GM12878 (cell line): ENCODE data around the gene MED13L. TPM values are rescaled to one million over a fixed set of nuclear protein-coding genes. Genes with fewer than 3 reads are reported as not detected.

Experiments
- ATAC-seq: fragments of 200-7000 bp; cut with Tn5 transposase; 3 replicates; pipeline ENCODE4 v1.9.1; 2020; ENCODE audit warnings: mild to moderate bottlenecking, moderate library complexity
- BruUV-seq: library from RNA; stranded (reverse); fragments of 400-500 nt; replicated peaks from 2 replicates; lab custom pipeline; 2021; lab: Mats Ljungman, UMichigan
- CTCF ChIA-PET: fragments of 300-600 bp; sonication (Branson Sonifier 250); formaldehyde crosslinking; extraction: SDS; loops from one replicate; lab custom pipeline; 2021; ENCODE audit warnings: inconsistent platforms; lab: Yijun Ruan, JAX
- POLR2A ChIA-PET: fragments of 350-600 bp; formaldehyde crosslinking; extraction: SDS; loops from one replicate; lab custom pipeline; 2021; ENCODE audit warnings: inconsistent platforms; lab: Charles Lee
- RAD21 ChIA-PET: fragments of 300-600 bp; sonication (Branson Sonifier 250); formaldehyde crosslinking; loops from one replicate; lab custom pipeline; 2023; ENCODE audit warnings: antibody characterized with exemption; ENCODE audit not compliant: unreplicated experiment; lab: Charles Lee
- SMC1A ChIA-PET: fragments of 300-600 bp; sonication (Branson Sonifier 250); formaldehyde crosslinking; loops from one replicate; lab custom pipeline; 2023; ENCODE audit not compliant: unreplicated experiment, uncharacterized antibody; lab: Charles Lee
- DNase-seq: peaks from one replicate; pipeline ENCODE4 v3.0.0-alpha.2; 2011; ENCODE audit warnings: low read depth, low spot score
- FAIRE-seq: peaks from 3 replicates; lab custom pipeline; 2011; peaks lifted over from hg19 to GRCh38; lab: Jason Lieb, UNC
- H2AFZ ChIP-seq: 2 replicates; pipeline ENCODE4 v1.6.0; 2011; ENCODE audit warnings: low read depth, low read length, control low read depth; ENCODE audit not compliant: control insufficient read depth
- H3K27ac ChIP-seq: 2 replicates; pipeline ENCODE4 v1.5.1; 2011; ENCODE audit warnings: control low read depth; ENCODE audit not compliant: control insufficient read depth, insufficient read depth
- H3K27me3 ChIP-seq, 2 experiments: replicated peaks in 1 of 2; 2 replicates each; pipeline versions ENCODE4 v1.6.0 to v1.6.1; 2011; ENCODE audit warnings: low read length in 1 of 2; ENCODE audit not compliant: control insufficient read depth in 2 of 2, insufficient read depth in 2 of 2
- H3K36me3 ChIP-seq, 2 experiments: 2 replicates each; pipeline ENCODE4 v1.5.1; 2011; ENCODE audit warnings: low read length in 1 of 2; ENCODE audit not compliant: control insufficient read depth in 2 of 2, insufficient read depth in 2 of 2
- H3K4me1 ChIP-seq: 2 replicates; pipeline ENCODE4 v1.6.1; 2011; ENCODE audit warnings: mild to moderate bottlenecking, low read length, moderate library complexity, mixed read lengths; ENCODE audit not compliant: control insufficient read depth, insufficient read depth
- H3K4me2 ChIP-seq: 2 replicates; pipeline ENCODE4 v1.6.0; 2011; ENCODE audit warnings: control low read depth; ENCODE audit not compliant: control insufficient read depth, insufficient read depth
- H3K4me3 ChIP-seq: fragments of 200-600 bp; sonication (generic); 2 replicates; pipeline ENCODE4 v1.5.1; 2016
- H3K79me2 ChIP-seq: 2 replicates; pipeline ENCODE4 v1.6.0; 2011; ENCODE audit warnings: low read length; ENCODE audit not compliant: control insufficient read depth, insufficient read depth
- H3K9ac ChIP-seq: 2 replicates; pipeline ENCODE4 v1.8.0; 2011; ENCODE audit warnings: low read length, control low read depth, mixed read lengths; ENCODE audit not compliant: control insufficient read depth, insufficient read depth
- H3K9me3 ChIP-seq: replicated peaks from 3 replicates; pipeline ENCODE4 v1.5.1; 2011; ENCODE audit warnings: mild to moderate bottlenecking, low read length; ENCODE audit not compliant: control insufficient read depth, insufficient read depth
- H4K20me1 ChIP-seq: 2 replicates; pipeline ENCODE4 v1.6.0; 2011; ENCODE audit not compliant: control insufficient read depth, insufficient read depth
- ATF2 ChIP-seq: IDR thresholded peaks from 2 replicates; pipeline ENCODE4 v1.6.1; 2012; ENCODE audit warnings: low read length, inconsistent platforms
- CHD1 ChIP-seq: IDR thresholded peaks from 2 replicates; pipeline ENCODE4 v1.6.1; 2012; ENCODE audit warnings: low read depth, low read length, improper control_type of control experiment
- ETV6 ChIP-seq, 2 experiments: fragments of 450-650 bp in 1 of 2; IDR thresholded peaks in 1 of 2; conservative IDR thresholded peaks in 1 of 2; 2 replicates each; pipeline ENCODE4 v1.6.1; 2014; ENCODE audit warnings: antibody characterized with exemption in 1 of 2, borderline replicate concordance in 1 of 2, low read depth in 1 of 2, mild to moderate bottlenecking in 1 of 2, moderate library complexity in 1 of 2
- IRF3 ChIP-seq: fragments of 450-650 bp; IDR thresholded peaks from 2 replicates; pipeline ENCODE4 v1.6.1; 2014; ENCODE audit warnings: mild to moderate bottlenecking
- LARP7 ChIP-seq: fragments of 450-650 bp; IDR thresholded peaks from 2 replicates; pipeline ENCODE4 v1.6.1; 2017; ENCODE audit warnings: mild to moderate bottlenecking
- NFYA ChIP-seq: IDR thresholded peaks from 2 replicates; pipeline ENCODE4 v1.6.1; 2011; ENCODE audit warnings: low read depth, mild to moderate bottlenecking, low read length, improper control_type of control experiment, borderline replicate concordance
- NFYB ChIP-seq: IDR thresholded peaks from 2 replicates; pipeline ENCODE4 v1.6.1; 2011; ENCODE audit warnings: low read depth, mild to moderate bottlenecking, low read length, improper control_type of control experiment, moderate library complexity; ENCODE audit not compliant: insufficient read depth
- POLR2A ChIP-seq: IDR thresholded peaks from 2 replicates; pipeline ENCODE4 v1.6.1; 2011; ENCODE audit warnings: low read depth, mild to moderate bottlenecking, low read length
- RELA ChIP-seq: fragments of 450-650 bp; IDR thresholded peaks from 2 replicates; pipeline ENCODE4 v1.8.0; 2014; ENCODE audit warnings: borderline replicate concordance; ENCODE audit not compliant: partially characterized antibody
- SMAD1 ChIP-seq: fragments of 450-650 bp; IDR thresholded peaks from 2 replicates; pipeline ENCODE4 v1.6.1; 2018; ENCODE audit warnings: mild to moderate bottlenecking, low read depth; ENCODE audit not compliant: partially characterized antibody
- SREBF2 ChIP-seq: IDR thresholded peaks from 2 replicates; pipeline ENCODE4 v1.6.1; 2012; ENCODE audit warnings: mild to moderate bottlenecking, low read length
- SUPT20H ChIP-seq: IDR thresholded peaks from 2 replicates; pipeline ENCODE4 v1.6.1; 2011; ENCODE audit warnings: low read depth, mild to moderate bottlenecking, low read length, moderate library complexity, borderline replicate concordance; ENCODE audit not compliant: control insufficient read depth
- TARDBP ChIP-seq: IDR thresholded peaks from 2 replicates; pipeline ENCODE4 v1.6.1; 2016; ENCODE audit warnings: borderline replicate concordance
- YBX1 ChIP-seq: fragments of 450-650 bp; IDR thresholded peaks from 2 replicates; pipeline ENCODE4 v1.6.1; 2016; ENCODE audit warnings: antibody characterized with exemption
- ZBED1 ChIP-seq: IDR thresholded peaks from 2 replicates; pipeline ENCODE4 v1.6.1; 2016; ENCODE audit warnings: borderline replicate concordance
- WGBS: methylation state at CpG from one replicate; pipeline ENCODE4 v1.1.6; 2016; ENCODE audit warnings: low lambda C conversion rate; ENCODE audit not compliant: insufficient replicate concordance, insufficient coverage; ENCODE audit errors: missing lambda C conversion rate; 5-methylcytosine and 5-hydroxymethylcytosine counted together
- in situ Hi-C: fragments of 300-500 bp; cut with MboI; formaldehyde crosslinking; loops from 9 replicates; pipeline ENCODE4 v1.14.3; 2018; ENCODE audit warnings: mixed read lengths
- intact Hi-C: fragments of 100-400 bp; cut with micrococcal nuclease; formaldehyde crosslinking; loops from one replicate; pipeline ENCODE4 v1.14.2; 2022; ENCODE audit not compliant: unreplicated experiment
- polyA plus RNA-seq, 11 experiments: library from polyadenylated mRNA; depleted of rRNA in 4 of 11; unstranded in 6 of 11; stranded (reverse) in 5 of 11; fragments of >200 nt; fragmentation: Nextera tagmentation in 4 of 11; fragmentation: Illumina TruSeq in 1 of 11; extraction: Ambion mirVana in 4 of 11; extraction: Trizol in 1 of 11; gene quantifications; 1 replicate in 1 of 11; 2 replicates in 10 of 11; pipeline versions ENCODE4 v1.2.1 to v1.2.3, GENCODE V29; 2011 to 2016; ENCODE audit warnings: inconsistent platforms in 2 of 11, missing spikeins in 2 of 11, low read depth in 1 of 11
- total RNA-seq, 4 experiments: library from RNA; depleted of rRNA in 3 of 4; stranded (reverse); fragments of >200 nt in 3 of 4; fragmentation: Illumina TruSeq in 1 of 4; extraction: Trizol in 1 of 4; gene quantifications; 2 replicates each; pipeline versions ENCODE4 v1.2.1 to v1.2.3, GENCODE V29; 2013 to 2021

The MED13L gene
- total and polyA plus RNA-seq, 10 of the 15 experiments (the other 5 are each of a cell fraction or from before 2014, with no cell fraction given): 3.7 to 30.1 (median 9.1) TPM

- DNase-seq (no peak), FAIRE-seq (no peak), ATAC-seq (no peak)
- ChIA-PET SMC1A (no interaction called here), CTCF (no interaction called here), RAD21 (no interaction called here)
- Histone ChIP-seq H3K79me2 (no peaks in the 10 kb centered on the region), H3K9ac (no peak overlapping the region), H3K4me2 (no peak overlapping the region), H3K4me3 (no peak overlapping the region), H4K20me1 (no peaks in the 10 kb centered on the region), H3K9me3 (peaks cover 6% of the 10 kb centered on the region; the same call in 2 of the 3 replicates)
- in situ Hi-C loops: no loop called here
- no TSS peak for BruUV-seq
- intact Hi-C loops: no loop called here
- TF ChIP-seq NFYB (0 out of 2 replicates have a peak, but pooled peaks have one; percentile 18), NFYA (no peak)
- TF ChIP-seq, all 136 proteins: peak for 1
- H3K27me3 ChIP-seq: peaks cover 2 to 5% of the 10 kb centered on the region in 2 experiments; a peak in 2 of 4 replicates
- no peaks in the 10 kb centered on the region for H3K36me3 ChIP-seq
- H3K27ac ChIP-seq: no peak overlapping the region
- no peaks in the 10 kb centered on the region for H3K4me1 ChIP-seq
- POLR2A ChIA-PET: no interaction called here
- 51% methylated on average over 3 of the region's 3 CpGs for WGBS
- H2AFZ ChIP-seq: no peak overlapping the region
Observed at GRCh38 chr12:116306968-116307367, 29.5 kb upstream of the MED13L start.

- no peak overlapping the region for H3K4me2 ChIP-seq
- no TSS peak for BruUV-seq
- H3K36me3 ChIP-seq: no peaks in the 10 kb centered on the region
- 72% methylated on average over 5 of the region's 5 CpGs for WGBS
- no peak overlapping the region for H3K4me3 ChIP-seq
- H2AFZ ChIP-seq: no peak overlapping the region
- ATAC-seq (no peak), DNase-seq (no peak), FAIRE-seq (no peak)
- H3K79me2 ChIP-seq: no peaks in the 10 kb centered on the region
- ChIA-PET POLR2A (no interaction called here), CTCF (no interaction called here), SMC1A (no interaction called here), RAD21 (no interaction called here)
- H3K4me1 ChIP-seq: no peaks in the 10 kb centered on the region
- peaks cover 6% of the 10 kb centered on the region; the same call in 2 of the 3 replicates for H3K9me3 ChIP-seq
- H3K9ac ChIP-seq: no peak overlapping the region
- peaks cover 2 to 5% of the 10 kb centered on the region in 2 experiments; a peak in 2 of 4 replicates for H3K27me3 ChIP-seq
- in situ Hi-C loops (no loop called here), intact Hi-C loops (no loop called here)
- no peaks in the 10 kb centered on the region for H4K20me1 ChIP-seq
- no peak overlapping the region for H3K27ac ChIP-seq
- TF ChIP-seq ATF2: no peak
- no peak for TF ChIP-seq ZBED1
- TF ChIP-seq SMAD1: no peak
- TF ChIP-seq RELA: no peak
- no peak for TF ChIP-seq SREBF2
- TF ChIP-seq LARP7: no peak
- TF ChIP-seq ETV6 (conservative IDR thresholded peaks at IDR 0.05 in 1 of 2, IDR thresholded peaks at IDR 0.05 in 1 of 2; ENCODE audit: borderline replicate concordance in 1 of 2, low read depth in 1 of 2): no peak
- TF ChIP-seq POLR2A: no peak
- TF ChIP-seq CHD1: no peak
- TF ChIP-seq SUPT20H: no peak
- TF ChIP-seq TARDBP: no peak
- TF ChIP-seq IRF3: no peak
- TF ChIP-seq YBX1: no peak
Observed at GRCh38 chr12:116306506-116306905, 29.0 kb upstream of the MED13L start.
